GM21786 (cell line): Measurements from ENCODE around the gene POP5.
A peak's percentile ranks its signal among the peaks of the same experiment; 100 is the strongest.
"Not testable (repeated sequence)": the region's sequence is repeated elsewhere in the genome, so short reads cannot be mapped to it uniquely, and the experiment has no call there.

ENCODE experiments used
- ATAC-seq: cut with Tn5 transposase; IDR thresholded peaks from one replicate; pipeline ENCODE4 v1.9.1; 2021; ENCODE audit not compliant: unreplicated experiment

The POP5 gene, protein sequence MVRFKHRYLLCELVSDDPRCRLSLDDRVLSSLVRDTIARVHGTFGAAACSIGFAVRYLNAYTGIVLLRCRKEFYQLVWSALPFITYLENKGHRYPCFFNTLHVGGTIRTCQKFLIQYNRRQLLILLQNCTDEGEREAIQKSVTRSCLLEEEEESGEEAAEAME

DNA sequence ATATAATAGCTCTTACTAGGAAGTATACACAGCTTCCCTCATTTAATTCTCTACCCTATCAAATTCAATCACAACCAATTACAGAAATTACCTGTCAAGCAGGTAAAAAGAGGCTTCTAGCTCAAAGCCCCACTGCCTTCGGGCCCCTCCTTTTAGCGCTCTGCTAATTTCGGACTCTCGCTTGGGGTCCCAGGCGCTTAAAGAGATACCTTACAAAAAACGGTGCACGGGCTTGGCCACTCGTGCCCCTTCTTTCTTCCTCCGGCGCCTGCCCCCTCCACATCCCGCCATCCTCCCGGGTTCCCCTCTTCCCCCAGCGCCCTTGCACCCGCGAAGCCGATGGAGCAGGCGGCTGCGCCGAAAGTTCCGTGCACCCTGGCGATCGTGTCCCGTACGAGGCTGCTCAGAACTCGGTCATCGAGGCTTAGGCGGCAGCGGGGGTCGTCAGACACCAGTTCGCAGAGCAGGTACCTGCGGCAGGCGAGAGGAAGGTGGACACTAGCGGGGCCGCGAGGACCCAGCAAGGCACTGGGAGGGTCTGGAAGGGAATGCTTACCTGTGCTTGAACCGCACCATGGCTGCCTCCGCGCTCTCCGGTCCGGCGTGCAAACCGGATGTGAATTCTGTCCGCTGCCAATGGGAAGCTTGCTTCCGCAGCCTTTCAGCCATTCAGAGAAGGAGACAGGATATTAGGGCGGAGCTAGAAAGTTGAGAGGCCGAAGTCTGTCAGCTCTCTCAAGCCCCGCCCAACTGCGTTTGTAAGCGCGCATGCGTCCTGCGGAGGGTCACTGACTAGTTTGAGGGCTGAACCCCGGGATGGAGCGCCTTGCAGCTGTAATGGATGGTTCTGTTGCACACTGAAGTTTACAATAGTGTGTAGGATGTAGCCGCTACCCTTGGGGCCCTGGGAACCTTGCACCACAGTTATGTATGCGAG lies at the start of gene POP5:
Gene POP5 (minus strand): TSS at position 616 of the 937 bp plus-strand sequence. CDS start 40 bp downstream, at position 576.
- ATAC-seq, result peak; percentile 91

DNA sequence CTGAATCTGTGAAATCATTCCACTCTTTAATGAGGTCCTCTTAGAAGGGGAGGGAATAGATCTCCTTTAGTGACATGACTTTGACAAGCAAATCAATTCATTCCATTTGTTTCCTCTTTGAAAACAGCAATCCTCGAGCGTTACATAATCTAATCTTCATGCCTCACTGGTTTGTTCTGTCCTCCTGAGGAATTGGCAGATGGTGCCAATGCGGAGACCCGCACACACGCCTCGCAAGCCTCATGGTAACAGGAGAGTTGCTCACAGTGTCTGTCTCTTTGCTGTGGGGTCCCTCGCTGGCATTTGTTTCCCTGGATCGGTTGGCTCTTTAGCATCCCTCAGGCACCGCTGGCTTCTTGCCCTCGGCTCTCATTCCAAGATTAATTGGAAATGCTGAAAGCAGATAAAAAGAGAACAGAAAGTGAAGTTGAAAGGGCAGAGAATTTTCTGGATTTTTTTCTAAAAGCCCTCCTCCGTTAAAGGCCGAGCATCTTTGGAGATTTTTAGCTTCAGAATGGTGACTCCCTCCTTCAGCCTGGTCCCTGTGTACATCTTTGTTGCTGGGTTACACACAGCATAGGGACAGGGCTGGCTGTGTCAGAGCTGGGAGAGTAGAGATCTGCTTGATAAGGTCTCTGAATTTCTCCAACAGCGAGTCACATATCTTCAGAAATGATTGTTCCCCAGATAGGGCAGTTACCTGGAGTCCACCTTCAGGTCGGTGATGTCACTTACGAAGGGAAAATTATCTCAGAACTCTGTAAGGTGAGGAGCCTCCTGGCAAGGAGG lies 49.1 kb upstream of the POP5 start:
- no peak for ATAC-seq

DNA sequence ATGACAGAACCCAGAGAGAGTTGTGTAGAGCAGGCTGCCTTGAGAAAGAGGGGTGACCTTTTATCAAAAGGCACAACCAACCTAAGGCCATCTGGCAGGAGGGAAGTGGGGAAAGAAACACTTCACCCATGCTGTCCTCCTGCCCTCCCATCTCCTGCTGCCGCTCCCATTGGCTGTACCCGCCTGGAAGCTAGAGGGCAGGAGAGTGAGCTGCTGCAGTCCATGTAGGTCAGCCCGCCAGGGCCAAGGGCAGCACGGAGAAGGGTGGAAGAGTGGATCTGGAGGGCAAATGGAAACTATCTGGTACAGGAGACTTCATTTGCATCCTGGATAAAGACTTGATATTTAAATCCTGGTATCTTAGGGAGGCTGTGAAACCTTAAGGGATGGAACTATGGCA lies 47.7 kb upstream of the POP5 start:
- no peak for ATAC-seq

DNA sequence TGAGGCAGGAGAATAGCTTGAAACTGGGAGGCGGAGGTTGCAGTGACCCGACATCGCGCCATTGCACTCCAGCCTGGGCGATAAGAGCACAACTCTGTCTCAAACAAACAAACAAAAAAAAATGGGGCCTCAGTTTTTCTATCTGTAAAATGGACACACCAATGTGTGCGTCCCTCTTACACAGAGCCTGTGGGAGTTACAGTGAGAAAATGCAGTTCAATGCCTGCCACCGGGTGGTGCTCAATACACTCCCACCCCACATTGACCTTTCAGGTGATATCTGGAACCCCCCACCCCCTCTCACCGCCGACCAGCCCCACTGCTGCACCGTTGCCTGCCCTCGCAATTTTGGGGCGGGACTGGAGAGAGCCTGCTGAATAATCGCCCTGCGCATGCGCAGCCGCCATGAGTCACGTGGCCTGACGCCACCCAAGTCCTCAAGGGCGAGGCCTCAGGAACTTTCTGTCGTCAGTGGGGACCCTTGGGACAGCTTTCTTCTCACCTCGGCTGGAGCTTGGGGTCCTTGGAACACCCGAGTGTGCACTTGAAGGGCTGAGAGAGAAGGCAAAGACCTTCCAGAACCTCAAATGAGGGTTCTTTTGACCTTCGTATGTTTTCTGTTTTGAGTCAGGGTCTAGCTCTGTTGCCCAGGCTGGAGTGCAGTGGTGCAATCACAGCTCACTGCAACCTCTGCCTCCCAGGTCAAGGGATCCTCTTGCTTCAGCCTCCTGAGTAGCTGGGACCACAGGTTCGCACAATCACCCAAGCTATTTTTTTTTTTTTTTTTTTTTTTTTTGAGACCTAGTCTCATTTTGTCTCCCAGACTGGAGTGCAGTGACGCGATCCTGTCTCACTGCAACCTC lies 44.6 kb upstream of the POP5 start:
- no peak for ATAC-seq

DNA sequence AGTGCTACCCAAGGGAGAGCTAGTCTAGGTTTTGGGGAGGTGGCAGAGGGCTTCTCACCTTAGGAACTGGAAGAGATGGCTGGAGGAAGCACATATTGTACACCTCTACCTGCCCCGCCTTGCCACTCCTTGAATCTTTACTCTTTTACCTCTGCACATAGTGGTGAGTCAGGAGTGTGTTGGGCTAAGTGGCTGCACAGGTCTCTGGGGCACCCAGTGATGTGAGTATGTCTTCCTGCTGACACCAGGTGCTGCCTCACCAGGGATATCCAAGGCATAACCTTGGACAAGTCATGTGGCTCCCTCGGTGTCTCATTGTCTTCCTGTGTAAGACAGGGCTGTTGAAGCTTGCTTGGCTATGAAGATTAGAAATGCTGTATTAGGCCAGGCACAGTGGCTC lies 39.4 kb upstream of the POP5 start:
- no peak for ATAC-seq

DNA sequence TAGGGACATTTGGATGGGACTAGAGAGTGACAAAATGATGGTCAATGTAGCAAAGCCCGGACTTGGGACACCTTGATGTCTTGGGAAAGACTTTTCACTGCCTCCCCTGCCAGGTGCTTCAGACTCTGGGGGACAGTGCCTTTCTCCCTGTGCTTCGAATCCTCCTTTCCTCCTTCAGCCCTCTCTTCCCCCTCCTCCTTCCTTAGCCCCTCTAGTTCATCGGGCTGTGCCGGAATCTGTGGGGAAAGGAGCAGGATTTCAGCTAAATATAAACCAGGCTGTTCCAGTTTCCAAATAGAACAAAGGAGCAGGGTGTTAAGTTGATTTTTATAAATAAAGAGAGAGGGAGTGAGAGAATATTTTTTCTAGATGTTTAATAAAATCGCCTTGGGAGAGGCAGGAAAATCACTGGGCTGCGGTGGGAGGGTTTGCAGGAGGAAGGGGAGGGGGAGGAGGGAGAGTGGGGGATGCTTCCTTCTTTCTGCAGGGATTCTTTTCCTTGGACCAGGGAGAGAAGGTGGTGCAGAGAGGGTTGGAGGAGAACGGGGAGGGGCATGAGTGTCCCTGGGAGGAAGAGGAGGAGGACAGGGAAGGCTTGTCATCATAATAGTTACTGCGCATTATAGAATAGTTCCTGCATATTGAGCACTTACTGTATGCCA lies 37.9 kb upstream of the POP5 start:
- ATAC-seq, result no peak

DNA sequence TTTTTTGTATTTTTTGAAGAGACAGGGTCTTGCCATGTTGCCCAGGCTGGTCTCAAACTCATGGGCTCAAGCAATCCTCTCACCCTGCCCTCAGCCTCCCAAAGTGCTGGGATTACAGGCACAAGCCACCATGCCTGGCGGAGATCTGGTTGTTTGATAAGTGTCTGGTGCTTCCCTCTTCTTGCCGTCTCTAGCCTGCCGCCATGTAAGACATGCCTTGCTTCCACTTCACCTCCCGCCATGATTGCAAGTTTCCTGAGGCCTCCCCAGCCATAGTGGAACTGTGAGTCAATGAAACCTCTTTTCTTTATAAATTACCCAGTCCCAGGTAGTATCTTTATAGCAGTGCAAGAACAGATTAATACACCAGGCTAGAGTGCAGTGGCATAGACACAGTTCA lies 36.6 kb upstream of the POP5 start:
- not testable (repeated sequence) for ATAC-seq

DNA sequence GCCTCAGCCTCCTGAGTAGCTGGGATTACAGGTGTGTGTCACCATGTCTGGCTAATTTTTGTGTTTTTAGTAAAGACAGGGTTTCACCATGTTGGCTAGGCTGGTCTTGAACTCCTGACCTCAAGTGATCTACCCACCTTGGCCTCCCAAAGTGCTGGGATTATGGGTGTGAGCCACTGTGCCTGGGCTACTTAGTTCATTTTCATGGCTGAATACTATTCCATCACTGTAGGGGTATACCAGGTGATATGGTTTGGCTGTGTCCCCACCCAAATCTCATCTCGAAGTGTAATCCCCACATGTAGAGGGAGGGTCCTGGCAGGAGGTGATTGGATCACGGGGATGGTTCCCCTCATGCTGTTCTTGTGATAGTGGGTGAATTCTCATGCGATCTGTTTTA lies 36.0 kb upstream of the POP5 start:
- not testable (repeated sequence) for ATAC-seq

DNA sequence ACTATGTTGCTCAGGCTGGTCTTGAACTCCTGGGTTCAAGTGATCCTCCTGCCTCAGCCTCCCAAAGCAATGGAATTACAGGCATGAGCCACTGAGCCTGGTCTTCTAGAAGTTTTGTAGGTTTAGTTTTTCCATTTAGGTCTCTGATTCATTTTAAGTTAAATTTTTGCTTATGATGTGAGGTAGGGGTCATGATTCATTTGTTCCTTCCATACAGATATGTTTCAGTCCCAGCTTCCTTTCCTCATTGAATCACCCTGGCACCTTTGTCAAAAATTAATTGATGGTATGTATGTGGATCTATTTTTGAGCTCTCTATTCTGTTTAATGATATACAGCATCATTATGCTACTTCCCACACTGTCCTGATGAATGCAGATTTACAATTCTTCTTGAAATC lies 33.6 kb upstream of the POP5 start:
- ATAC-seq, result no peak

DNA sequence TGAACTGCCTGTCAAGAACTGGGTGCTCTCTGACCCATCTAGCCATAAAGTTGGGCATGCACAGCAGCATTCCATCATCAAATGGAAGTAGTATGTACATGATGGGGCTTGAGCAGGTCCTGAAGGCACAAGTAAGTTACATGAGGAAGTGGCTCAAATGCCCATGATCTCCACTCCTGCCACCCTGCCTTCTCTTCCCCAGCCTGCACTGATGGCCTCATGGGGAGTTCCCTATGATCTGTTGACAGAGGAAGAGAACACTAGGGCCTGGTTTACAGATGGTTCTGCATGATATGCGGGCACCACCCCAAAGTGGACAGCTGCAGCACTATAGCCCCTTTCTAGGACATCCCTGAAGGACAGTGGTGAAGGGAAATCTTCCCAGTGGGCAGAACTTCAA lies 30.3 kb upstream of the POP5 start:
- not testable (repeated sequence) for ATAC-seq

DNA sequence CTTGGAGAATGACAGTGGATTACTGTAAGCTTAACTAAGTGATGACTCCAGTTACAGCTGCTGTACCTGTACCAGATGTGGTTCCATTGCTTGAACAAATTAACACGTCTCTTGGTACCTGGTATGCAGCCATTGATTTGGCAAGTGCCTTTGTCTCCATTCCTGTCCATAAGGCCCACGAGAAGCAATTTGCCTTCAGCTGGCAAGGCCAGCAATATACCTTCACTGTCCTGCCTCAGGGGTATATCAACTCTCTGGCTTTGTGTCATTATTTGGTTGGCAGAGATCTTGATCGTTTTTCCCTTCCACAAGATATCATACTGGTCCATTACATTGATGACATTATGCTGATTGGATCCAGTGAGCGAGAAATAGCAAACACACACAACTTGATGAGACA lies 29.4 kb upstream of the POP5 start:
- no peak for ATAC-seq

DNA sequence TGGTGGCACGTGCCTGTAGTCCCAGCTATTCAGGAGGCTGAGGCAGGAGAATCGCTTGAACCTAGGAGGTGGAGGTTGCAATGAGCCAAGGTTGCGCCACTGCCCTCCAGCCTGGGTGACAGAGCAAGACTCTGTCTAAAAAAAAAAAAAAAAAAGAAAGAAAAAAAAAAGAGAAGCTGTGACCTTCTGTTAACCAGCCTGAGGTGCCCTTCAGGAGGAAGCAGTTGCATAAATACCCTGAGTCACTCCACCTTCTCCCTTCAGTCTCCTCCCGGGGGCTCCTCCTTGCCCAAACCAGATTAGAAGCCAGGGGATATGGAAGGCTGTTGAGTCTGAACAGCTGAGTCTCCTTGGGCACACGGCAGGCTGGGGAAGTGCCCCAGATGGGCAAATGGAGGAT lies 21.2 kb upstream of the POP5 start:
- ATAC-seq, result not testable (repeated sequence)

DNA sequence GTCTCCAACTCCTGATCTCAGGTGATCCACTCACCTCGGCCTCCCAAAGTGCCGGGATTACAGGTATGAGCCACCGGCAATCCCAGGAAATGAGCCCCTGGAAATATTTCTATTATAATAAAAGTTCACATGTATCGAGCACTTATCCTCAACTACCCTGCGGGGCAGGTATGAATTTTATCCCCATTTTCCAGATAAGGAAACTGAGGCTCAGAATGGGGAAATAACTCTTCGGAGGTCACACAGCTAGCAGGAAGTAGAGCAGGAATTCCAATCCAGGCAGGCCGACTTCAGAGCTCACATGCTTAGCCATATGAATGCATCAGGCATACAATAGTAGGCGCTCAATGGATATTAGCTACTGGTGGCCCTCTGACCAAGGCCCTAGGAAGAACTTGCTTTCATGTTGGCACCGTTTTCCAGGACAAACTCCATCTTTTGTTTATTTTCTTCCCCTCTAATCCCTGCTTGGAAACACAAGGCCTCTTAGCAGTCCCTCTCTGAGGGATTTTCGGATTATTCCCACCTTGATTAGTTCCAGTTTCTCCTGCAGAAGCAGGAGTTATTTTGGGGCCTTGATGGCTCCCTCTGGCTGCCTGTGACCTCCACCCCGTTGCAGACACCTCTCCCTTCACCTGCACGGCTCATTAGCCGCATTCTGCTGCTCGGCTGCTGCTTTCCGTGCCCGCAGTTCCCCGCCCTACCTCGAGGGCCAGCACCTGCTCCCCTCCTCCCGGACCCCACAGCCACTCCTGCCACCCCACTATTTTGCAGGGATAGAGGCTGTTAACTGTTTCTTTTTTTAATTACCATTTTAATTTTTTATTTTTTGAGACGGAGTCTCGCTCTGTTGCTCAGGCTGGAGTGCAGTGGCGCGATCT lies 18.7 kb upstream of the POP5 start:
- ATAC-seq, result no peak

DNA sequence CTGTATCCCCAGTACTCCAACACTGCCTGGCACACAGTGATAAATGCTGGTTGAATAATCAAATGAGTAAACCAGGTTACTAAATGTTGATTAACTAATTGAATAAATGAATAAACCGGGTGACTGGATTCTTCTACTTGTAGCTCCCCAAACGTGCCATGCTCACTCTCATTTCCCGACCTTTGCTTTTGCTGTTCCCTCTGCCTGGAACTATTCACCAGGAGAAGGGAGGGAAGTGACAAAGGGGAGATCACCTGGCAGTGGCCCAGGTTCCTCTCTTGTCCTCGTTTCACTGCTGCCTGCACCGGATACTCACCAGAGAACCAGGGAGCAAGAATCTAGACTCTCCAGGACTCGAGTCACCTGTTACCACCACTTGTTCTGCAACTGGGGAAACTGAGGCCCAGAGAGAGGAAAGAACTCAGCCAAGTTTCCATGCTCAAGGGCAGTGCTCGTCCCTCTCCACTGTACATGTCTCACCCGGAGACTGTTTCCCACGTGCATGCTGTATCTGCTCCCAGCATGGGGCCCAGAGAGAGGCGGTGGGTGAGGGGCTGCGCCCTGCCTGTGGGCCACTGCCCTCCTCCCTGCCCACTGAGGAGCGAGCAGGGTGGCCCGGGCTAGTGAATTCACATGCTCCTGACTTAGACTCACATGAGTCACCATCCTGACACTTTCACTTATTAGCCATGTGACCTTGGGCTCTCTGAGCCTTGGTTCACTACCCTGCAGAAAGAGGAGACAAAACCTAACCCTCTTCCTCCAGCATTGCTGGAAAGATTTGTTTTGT lies 17.7 kb upstream of the POP5 start:
- ATAC-seq, result no peak

DNA sequence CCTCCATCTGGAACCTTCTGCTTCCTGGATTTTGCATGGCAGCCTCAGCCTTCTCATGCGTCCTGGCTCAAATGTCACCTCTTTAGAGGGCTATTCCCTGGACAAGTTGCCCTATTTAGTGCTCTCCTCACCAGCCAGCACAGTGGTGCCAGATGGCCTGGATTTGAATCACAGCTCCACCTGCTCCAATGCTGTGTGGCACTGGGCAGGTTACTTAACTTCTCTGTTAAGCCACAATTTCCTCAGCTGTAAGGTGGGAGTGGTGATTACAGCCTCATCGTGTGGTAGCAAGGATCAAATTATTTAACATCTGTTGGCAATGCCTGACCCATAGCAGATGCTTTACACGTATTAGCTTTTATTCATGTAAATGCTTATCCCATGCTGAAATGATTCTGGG lies 16.7 kb upstream of the POP5 start:
- ATAC-seq, result no peak

DNA sequence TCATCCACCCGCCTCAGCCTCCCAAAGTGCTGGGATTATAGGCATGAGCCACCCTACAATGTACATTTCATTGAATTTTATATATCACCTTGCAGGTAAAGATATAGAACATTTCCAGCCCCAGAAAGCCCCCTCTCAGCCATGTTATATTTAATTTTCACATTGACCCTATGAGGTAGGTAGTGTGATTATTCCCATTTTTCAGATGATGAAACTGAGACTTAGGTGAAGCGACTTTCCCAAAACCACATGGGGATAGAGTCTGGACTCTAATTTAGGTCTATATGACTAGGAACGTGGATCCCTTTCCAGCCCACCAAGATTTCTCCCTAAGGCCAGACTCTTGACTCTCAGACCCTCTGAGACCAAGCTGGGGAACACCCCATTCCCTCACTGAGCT lies 15.7 kb upstream of the POP5 start:
- ATAC-seq, result no peak

DNA sequence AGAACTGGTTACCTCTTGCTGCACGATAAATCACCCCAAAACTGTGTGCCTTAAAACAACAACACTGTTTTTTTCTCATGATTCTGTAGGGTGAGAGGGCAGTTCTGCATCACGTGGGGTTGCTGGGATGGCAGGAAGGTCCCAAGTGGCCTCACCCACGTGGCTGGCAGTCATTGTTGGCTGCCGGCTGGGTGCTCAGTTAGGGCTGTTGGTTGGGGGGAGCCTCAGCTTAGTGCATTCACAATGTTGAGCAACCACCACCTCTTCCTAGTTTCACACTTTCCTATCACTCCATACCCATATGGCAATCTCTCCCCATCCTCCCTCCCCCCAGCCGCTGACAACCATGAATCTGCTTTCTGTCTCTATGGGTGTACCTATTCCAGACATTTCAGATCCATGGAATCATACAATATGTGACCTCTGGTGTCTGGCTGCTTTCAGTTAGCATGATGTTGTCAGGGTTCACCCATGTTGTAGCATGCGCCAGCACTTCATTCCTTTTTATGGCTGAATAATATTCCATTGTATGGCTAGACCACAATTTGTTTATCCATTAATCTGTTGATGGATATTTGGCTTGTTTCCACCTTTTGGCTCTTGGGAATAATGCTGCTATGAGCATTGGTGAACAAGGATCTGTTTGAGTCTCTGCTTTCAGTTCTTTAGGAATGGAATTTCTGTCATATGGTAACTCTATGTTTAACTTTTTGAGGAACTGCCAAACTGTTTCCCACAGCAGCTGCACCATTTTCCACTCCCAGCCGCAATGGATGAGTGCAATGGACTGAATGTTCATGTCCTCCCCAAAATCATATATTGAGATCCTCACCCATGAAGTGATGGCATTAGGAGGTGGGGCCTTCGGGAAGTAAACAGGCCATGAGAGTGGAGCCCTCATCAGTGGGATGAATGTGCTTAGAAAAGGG lies 11.2 kb upstream of the POP5 start:
- ATAC-seq, result no peak
